Stomach (tissue), 4 donors: ENCODE data around the gene GOLGA6L9.
"Not testable (repeated sequence)": the region's sequence is repeated elsewhere in the genome, so short reads cannot be mapped to it uniquely, and the experiment has no call there.

ENCODE experiments used
- CTCF ChIP-seq, 7 experiments: fragments of 450-650 bp in 4 of 7; fragments of 200-600 bp in 3 of 7; sonication (generic) in 3 of 7; IDR thresholded peaks; one replicate each; pipeline ENCODE4 v1.5.1; 2016 to 2019; ENCODE audit warnings: antibody characterized with exemption in 7 of 7, control low read depth in 2 of 7, mild to moderate bottlenecking in 1 of 7
- POLR2A ChIP-seq, 4 donors: fragments of 450-650 bp; IDR thresholded peaks; one replicate each; pipeline ENCODE4 v1.6.1; 2016; ENCODE audit warnings: antibody characterized with exemption in 4 of 4, control low read depth in 2 of 4, mild to moderate bottlenecking in 1 of 4, moderate library complexity in 1 of 4

GRCh38 chr15:82420966-82421365, 8.7 kb upstream of the GOLGA6L9 start:
- TF ChIP-seq CTCF, POLR2A (IDR thresholded peaks at IDR 0.05): not testable (repeated sequence)
